HG02798 (cell line): ENCODE results near the gene ENG.
"Not testable (repeated sequence)": the region's sequence is repeated elsewhere in the genome, so short reads cannot be mapped to it uniquely, and the experiment has no call there.

ENCODE experiments used
- ATAC-seq: cut with Tn5 transposase; IDR thresholded peaks from one replicate; pipeline ENCODE4 v1.9.1; 2021; ENCODE audit warnings: mild to moderate bottlenecking; ENCODE audit not compliant: unreplicated experiment, poor library complexity

Gene ENG

GRCh38 chr9:127801955-127802575 is 52.4 kb downstream of the ENG start:
- no peak for ATAC-seq

GRCh38 chr9:127796852-127797370 is 57.5 kb downstream of the ENG start:
- no peak for ATAC-seq

GRCh38 chr9:127796225-127796813 is 58.1 kb downstream of the ENG start:
- no peak for ATAC-seq

GRCh38 chr9:127794001-127794791 is 60.3 kb downstream of the ENG start:
- ATAC-seq: no peak

- ATAC-seq: no peak
Measured at GRCh38 chr9:127793093-127793708, 61.3 kb downstream of the ENG start.

DNA sequence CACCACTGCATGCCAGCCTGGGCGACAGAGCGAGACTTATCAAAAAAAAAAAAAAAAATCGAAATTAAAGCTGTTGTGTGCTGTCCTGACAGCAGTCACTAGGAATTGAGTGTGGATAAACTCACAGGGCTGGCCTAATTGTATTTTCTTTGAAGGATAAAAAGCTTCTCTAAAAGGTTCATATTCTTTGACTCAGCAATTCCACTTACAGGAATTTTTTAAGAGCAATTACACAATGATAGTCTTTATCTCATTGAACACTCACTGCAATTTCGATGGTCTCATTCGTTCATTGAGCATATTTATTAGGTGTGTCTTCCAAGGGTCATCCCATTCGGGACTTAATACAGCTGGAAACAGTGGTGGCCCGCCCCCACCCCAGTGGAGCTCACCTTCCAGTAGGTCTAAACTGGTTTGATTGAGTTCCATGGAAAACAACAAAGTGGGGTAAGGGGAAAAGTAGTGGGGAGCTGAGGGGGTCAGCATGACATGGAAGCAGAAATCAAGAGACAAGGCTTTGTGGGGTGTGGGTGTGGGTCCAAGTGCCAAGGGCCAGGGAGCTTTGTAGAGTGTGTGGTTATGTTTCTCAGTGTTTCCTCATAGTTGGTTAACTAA is 61.9 kb downstream of the ENG start:
- no peak for ATAC-seq

GRCh38 chr9:127791085-127791484 is 63.4 kb downstream of the ENG start:
- ATAC-seq: no peak

GRCh38 chr9:127790094-127790855 is 64.2 kb downstream of the ENG start:
- no peak for ATAC-seq

GRCh38 chr9:127789179-127789578 is 65.3 kb downstream of the ENG start:
- ATAC-seq: no peak

- ATAC-seq: no peak
Measured at GRCh38 chr9:127788337-127789011, 66.0 kb downstream of the ENG start.

- ATAC-seq: no peak
Measured at GRCh38 chr9:127786773-127787104, 67.7 kb downstream of the ENG start.

- peak; percentile 79 for ATAC-seq
Measured at GRCh38 chr9:127785933-127786772, 68.3 kb downstream of the ENG start, which contains the start of gene CDK9. Gene CDK9, plus strand, starts transcription at chr9:127786034. Its CDS starts 115 bp downstream, at chr9:127786149.

GRCh38 chr9:127785023-127785932 is 69.2 kb downstream of the ENG start:
- ATAC-seq: peak; percentile 58

GRCh38 chr9:127783111-127784008 is 71.1 kb downstream of the ENG start:
- ATAC-seq: no peak

GRCh38 chr9:127781806-127782205 is 72.7 kb downstream of the ENG start:
- no peak for ATAC-seq

- ATAC-seq: not testable (repeated sequence)
Measured at GRCh38 chr9:127780909-127781308, 73.5 kb downstream of the ENG start.
